ENCODE measurements around the gene SLC8A1.
"Not testable (repeated sequence)": the region's sequence is repeated elsewhere in the genome, so short reads cannot be mapped to it uniquely, and the experiment has no call there.

Gene SLC8A1

DNA sequence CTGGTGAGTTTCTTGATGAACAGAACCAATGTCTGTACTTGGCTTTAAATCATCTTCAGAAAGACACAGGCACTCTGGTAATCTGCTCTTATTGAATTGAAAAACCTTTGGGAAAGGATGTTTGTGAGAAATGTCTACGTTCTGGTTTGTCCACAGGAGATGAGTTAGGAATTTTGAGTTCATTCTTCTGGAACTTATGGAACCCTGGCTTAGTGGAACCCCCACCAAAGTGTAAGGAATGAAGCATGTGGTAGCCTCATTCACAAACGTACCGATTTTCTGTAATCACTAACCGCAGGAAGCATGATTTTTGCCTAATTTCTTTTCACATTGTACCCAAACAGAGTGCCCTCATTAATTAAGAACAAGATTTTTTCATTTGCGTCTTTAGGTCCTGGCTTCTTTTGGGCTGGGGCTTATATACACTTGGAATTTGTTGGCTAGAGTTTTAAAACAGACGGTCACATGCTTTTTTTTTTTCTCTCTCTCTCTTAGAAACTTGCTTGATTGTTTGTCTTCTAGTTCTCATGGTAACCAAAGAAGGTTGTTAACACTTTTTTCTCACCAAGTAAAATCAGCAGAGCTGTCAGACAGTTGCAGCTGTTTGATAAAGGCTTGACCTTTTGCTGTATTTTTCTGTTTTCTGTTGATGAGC lies 358.7 kb downstream of the SLC8A1 start:
- no peak overlapping the region for H3K4me3 ChIP-seq (ENCODE audit: low read depth, low read length)
- TF ChIP-seq, protein P1, sequence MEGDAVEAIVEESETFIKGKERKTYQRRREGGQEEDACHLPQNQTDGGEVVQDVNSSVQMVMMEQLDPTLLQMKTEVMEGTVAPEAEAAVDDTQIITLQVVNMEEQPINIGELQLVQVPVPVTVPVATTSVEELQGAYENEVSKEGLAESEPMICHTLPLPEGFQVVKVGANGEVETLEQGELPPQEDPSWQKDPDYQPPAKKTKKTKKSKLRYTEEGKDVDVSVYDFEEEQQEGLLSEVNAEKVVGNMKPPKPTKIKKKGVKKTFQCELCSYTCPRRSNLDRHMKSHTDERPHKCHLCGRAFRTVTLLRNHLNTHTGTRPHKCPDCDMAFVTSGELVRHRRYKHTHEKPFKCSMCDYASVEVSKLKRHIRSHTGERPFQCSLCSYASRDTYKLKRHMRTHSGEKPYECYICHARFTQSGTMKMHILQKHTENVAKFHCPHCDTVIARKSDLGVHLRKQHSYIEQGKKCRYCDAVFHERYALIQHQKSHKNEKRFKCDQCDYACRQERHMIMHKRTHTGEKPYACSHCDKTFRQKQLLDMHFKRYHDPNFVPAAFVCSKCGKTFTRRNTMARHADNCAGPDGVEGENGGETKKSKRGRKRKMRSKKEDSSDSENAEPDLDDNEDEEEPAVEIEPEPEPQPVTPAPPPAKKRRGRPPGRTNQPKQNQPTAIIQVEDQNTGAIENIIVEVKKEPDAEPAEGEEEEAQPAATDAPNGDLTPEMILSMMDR (IDR thresholded peaks at IDR 0.05; ENCODE audit: low read depth, low read length, missing control alignments), result no peak
- no peak for DNase-seq (ENCODE audit: low read depth)

DNA sequence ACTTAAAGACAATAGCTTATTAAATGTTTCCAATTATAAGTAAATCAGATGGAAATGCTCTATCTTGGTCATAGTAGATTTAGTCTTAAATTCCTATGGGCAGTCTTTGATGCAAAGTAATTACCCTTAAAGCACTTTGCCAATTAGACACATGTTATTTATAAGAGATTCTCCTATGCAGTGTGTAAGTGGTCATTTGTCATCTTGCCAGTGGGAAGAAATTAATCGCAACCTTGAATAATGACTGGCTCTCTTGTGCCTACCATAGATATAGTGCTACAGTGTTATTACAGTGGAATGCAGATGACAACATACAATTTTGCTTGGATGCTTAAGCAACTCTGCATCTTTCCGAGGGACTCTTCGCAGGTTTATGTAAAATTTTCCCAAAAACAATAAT lies 361.8 kb downstream of the SLC8A1 start:
- no peak for DNase-seq (ENCODE audit: low read depth)
- TF ChIP-seq, protein P1 (IDR thresholded peaks at IDR 0.05; ENCODE audit: low read depth, low read length, missing control alignments), result no peak
- H3K4me3 ChIP-seq (ENCODE audit: low read depth, low read length), result no peak overlapping the region

DNA sequence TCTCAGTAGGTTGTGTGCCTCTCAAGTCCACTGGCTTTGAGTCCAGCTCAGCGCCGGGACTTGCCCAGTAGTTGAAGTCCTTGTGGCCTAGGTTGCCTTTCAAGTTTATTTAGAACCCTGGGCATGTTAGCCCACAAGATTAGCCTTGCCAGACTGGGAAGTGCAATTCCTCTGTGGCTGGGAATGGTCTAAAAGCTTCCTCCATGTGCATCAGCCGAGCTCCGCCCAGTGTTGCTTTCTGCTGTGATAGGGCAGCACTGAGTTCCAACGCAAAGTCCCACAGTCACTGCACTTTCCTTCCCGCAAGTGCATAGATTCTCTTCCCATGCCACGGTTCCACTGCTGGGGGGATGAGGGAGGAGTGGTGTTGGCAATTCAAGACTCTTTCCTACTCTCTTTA lies 364.0 kb downstream of the SLC8A1 start:
- no peak overlapping the region for H3K4me3 ChIP-seq (ENCODE audit: low read depth, low read length)
- TF ChIP-seq, protein P1 (IDR thresholded peaks at IDR 0.05; ENCODE audit: low read depth, low read length, missing control alignments), result no peak
- no peak for DNase-seq (ENCODE audit: low read depth)

DNA sequence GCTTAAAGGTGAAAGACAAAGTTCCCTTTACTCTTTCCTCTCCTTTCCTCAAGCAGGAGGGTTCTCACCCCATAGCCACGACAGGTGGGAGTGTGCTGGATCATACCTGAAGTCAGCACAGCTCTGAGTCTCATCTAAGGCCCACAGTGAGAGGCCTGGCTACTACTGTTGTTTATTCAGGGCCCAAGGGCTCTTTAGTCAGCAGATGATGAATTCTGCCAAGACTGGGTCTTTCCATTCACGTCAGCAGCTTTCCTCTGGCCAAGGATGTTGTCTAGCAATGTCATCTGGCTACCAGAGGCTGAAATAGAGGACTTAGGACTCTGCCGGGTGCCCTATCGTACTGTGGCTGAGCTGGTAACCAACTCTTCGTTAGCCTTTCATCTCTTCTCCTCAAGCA lies 364.5 kb downstream of the SLC8A1 start:
- DNase-seq (ENCODE audit: low read depth), result no peak

DNA sequence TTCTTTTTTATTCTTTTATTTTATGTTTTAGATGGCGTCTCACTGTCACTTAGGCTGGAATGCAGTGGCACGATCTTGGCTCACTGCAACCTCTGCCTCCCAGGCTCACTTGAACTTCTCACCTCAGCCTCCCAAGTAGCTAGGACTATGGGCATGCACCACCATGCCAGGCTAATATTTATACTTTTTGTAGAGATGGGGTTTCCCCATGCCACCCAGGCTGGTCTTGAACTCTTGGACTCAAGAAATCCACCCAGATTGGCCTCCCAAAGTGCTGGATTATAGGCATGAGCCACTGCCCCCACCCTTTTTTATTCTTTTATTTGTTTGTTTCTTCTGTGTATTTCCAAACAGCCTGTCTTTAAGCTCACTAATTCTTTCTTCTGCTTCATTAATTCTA lies 366.1 kb downstream of the SLC8A1 start:
- TF ChIP-seq, protein P1 (IDR thresholded peaks at IDR 0.05; ENCODE audit: low read depth, low read length, missing control alignments), result no peak
- DNase-seq (ENCODE audit: low read depth), result no peak
- H3K4me3 ChIP-seq (ENCODE audit: low read depth, low read length), result no peak overlapping the region

More for the DNA sequence above, 364.5 kb downstream of the SLC8A1 start:
- no peak overlapping the region for H3K4me3 ChIP-seq (ENCODE audit: low read depth, low read length)
- TF ChIP-seq, protein P1 (IDR thresholded peaks at IDR 0.05; ENCODE audit: low read depth, low read length, missing control alignments), result no peak

DNA sequence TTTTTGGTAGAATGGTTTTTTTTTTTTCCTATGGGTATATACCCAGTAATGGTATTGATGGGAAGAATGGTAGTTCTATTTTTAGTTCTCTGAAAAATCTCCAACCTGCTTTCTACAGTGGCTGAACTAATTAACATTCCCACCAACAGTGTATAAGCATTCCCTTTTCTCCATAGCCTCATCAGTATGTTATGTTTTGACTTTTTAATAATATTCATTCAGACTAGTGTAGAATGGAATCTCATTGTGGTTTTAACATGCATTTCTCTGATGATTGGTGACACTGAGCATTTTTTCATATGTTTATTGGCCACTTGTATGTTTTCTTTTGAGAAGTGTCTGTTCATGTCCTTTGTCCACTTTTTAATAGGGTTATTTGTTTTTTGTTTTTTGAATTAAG lies 378.6 kb downstream of the SLC8A1 start:
- not testable (repeated sequence) for H3K4me3 ChIP-seq (ENCODE audit: low read depth, low read length); DNase-seq (ENCODE audit: low read depth)

DNA sequence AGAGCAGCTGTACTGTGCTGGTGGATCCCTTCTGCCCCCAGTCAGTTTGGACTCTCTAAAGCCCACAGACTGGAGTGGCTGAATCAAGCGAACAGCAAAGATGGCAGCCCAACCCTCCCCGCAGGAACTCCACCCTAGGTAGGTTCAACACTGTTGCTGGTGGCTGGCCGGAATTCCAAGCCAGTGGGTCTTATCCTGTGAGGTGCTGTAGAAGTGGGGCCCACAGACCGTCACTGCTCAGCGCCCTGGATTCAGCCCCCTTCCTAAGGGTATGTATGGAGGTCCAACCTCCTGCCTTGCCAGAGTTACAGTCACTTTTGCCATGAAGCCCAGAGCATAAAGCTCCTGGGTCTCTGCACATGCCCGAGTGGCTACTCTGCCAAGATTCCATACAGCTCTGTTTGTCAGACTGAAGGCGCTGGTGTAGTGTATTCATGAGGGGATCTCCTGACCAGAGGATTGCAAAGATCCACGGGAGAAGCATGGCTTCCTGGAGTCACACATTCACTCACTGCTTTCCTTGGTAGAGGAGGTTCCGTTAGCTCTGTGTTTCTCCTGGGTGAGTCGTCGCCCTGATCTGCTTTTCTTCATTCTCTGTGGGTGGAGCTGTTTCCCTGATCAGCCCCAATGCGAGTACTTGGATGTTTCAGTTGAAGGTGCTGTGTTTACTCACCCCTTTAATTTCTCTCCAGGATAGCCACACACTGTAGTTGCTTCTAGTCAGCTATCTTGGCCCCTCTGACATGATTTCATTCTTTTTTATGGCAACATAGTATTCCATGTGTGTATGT lies 379.3 kb downstream of the SLC8A1 start:
- TF ChIP-seq, protein P1 (IDR thresholded peaks at IDR 0.05; ENCODE audit: low read depth, low read length, missing control alignments), result no peak
- no peak overlapping the region for H3K4me3 ChIP-seq (ENCODE audit: low read depth, low read length)
- no peak for DNase-seq (ENCODE audit: low read depth)

All from GM12864 (cell line).